ENCODE measurements around the gene MCF2L2. TPM values are rescaled to one million over a fixed set of nuclear protein-coding genes. Genes with fewer than 3 reads are reported as not detected.

The MCF2L2 gene
- total and polyA plus RNA-seq, 9 of the 15 experiments (the other 6 are each of a cell fraction or from before 2014, with no cell fraction given), result 0.56 to 4.2 (median 3.0) TPM

DNA sequence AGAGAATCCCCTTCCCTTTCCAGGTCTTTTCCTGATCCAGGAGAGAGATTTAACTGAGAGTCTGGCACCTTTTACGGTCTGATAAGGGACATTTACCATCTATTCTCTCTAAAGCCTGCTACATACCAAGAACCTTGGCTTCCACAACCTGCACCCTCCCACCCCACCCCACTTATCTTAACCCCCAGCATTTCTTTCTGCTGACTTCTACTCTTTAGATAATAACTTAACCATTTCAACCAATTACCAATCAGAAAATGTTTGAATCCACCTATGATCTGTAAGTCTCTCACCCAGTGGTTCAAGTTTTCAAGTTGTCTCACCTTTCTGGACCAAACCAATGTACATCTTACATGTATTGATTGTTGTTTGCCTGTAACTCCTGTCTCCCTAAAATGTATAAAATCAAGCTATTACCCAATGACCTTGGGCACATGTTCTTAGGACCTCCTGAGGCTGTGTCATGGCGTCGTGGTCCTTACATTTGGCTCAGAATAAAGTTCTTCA is 74.0 kb downstream of the MCF2L2 start (continued):
- TF ChIP-seq ZNF589 (CRISPR knock-in tag; IDR thresholded peaks at IDR 0.05; ENCODE audit: low read depth) (no peak), EP400 (IDR thresholded peaks at IDR 0.05) (no peak), FOSL1 (tag; conservative IDR thresholded peaks at IDR 0.05) (peak; percentile 7; the same call in 1 of the 2 replicates), GATA2 (CRISPR knock-in tag; IDR thresholded peaks at IDR 0.05) (no peak), KDM5B (IDR thresholded peaks at IDR 0.05; ENCODE audit: insufficient replicate concordance, low read depth, low read length) (no peak), TAF15 (IDR thresholded peaks at IDR 0.05; ENCODE audit: low read depth, low read length) (no peak), JUN (IDR thresholded peaks at IDR 0.05; ENCODE audit: borderline replicate concordance, low read depth, low read length) (no peak), JUN (CRISPR knock-in tag; IDR thresholded peaks at IDR 0.05; ENCODE audit: borderline replicate concordance) (no peak), ZKSCAN1 (IDR thresholded peaks at IDR 0.05; ENCODE audit: low read depth, low read length) (no peak), ZNF318 (IDR thresholded peaks at IDR 0.05; ENCODE audit: borderline replicate concordance in 1 of 2, low read depth in 1 of 2) (no peak), ZHX1 (conservative IDR thresholded peaks at IDR 0.05; ENCODE audit: low read length) (no peak), GTF2F1 (IDR thresholded peaks at IDR 0.05; ENCODE audit: low read depth, low read length) (no peak), SMARCC2 (IDR thresholded peaks at IDR 0.05; ENCODE audit: low read depth) (0 out of 2 replicates have a peak, but pooled peaks have one; percentile 34), SOX6 (IDR thresholded peaks at IDR 0.05) (peak; percentile 31; the same call in 1 of the 2 replicates)
- TF ChIP-seq, protein P1, sequence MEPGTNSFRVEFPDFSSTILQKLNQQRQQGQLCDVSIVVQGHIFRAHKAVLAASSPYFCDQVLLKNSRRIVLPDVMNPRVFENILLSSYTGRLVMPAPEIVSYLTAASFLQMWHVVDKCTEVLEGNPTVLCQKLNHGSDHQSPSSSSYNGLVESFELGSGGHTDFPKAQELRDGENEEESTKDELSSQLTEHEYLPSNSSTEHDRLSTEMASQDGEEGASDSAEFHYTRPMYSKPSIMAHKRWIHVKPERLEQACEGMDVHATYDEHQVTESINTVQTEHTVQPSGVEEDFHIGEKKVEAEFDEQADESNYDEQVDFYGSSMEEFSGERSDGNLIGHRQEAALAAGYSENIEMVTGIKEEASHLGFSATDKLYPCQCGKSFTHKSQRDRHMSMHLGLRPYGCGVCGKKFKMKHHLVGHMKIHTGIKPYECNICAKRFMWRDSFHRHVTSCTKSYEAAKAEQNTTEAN (CRISPR knock-in tag; IDR thresholded peaks at IDR 0.05), result no peak
